Fibroblast of lung (primary cell): ENCODE data around the gene TCP11. TPM values are rescaled to one million over a fixed set of nuclear protein-coding genes. Genes with fewer than 3 reads are reported as not detected.

Source experiments
- DNase-seq, 2 donors: peaks; one replicate each; pipeline versions ENCODE4 v3.0.0 to v3.0.0-alpha.2; 2010; ENCODE audit warnings: low read depth in 2 of 2
- H2AFZ ChIP-seq: 2 replicates; pipeline ENCODE4 v1.5.1; 2012; ENCODE audit warnings: low read length, control low read depth, inconsistent platforms
- H3K27ac ChIP-seq: 2 replicates; pipeline ENCODE4 v1.5.1; 2011; ENCODE audit warnings: low read length, control low read depth; ENCODE audit not compliant: insufficient read depth
- H3K27me3 ChIP-seq: 2 replicates; pipeline ENCODE4 v1.5.1; 2011; ENCODE audit warnings: mild to moderate bottlenecking, low read length; ENCODE audit not compliant: control insufficient read depth, insufficient read depth
- H3K36me3 ChIP-seq: 2 replicates; pipeline ENCODE4 v1.5.1; 2011; ENCODE audit warnings: low read length; ENCODE audit not compliant: control insufficient read depth, insufficient read depth
- H3K4me1 ChIP-seq: 2 replicates; pipeline ENCODE4 v1.5.1; 2011; ENCODE audit warnings: low read length; ENCODE audit not compliant: control insufficient read depth, insufficient read depth; ENCODE audit errors: extremely low read depth
- H3K4me2 ChIP-seq: 2 replicates; pipeline ENCODE4 v1.5.1; 2011; ENCODE audit warnings: low read length, control low read depth; ENCODE audit not compliant: insufficient read depth; ENCODE audit errors: extremely low read depth
- H3K4me3 ChIP-seq, 4 experiments: fragments of 200-600 bp in 1 of 4; sonication (generic) in 1 of 4; replicated peaks in 1 of 4; 2 replicates each; pipeline ENCODE4 v1.5.1; 2011 to 2016; ENCODE audit warnings: low read length in 4 of 4, low read depth in 3 of 4, mild to moderate bottlenecking in 3 of 4, control low read depth in 2 of 4, inconsistent platforms in 1 of 4, mixed read lengths in 1 of 4; ENCODE audit not compliant: insufficient read depth in 1 of 4; ENCODE audit errors: control extremely low read depth in 1 of 4
- H3K79me2 ChIP-seq: 2 replicates; pipeline ENCODE4 v1.5.1; 2012; ENCODE audit warnings: mild to moderate bottlenecking, low read length, inconsistent platforms; ENCODE audit not compliant: control insufficient read depth, insufficient read depth
- H3K9ac ChIP-seq: 2 replicates; pipeline ENCODE4 v1.5.1; 2011; ENCODE audit warnings: mild to moderate bottlenecking, low read length, control low read depth; ENCODE audit not compliant: insufficient read depth
- H3K9me3 ChIP-seq: 2 replicates; pipeline ENCODE4 v1.5.1; 2012; ENCODE audit warnings: low read depth, low read length; ENCODE audit not compliant: control insufficient read depth, insufficient read depth
- H4K20me1 ChIP-seq: 2 replicates; pipeline ENCODE4 v1.5.1; 2011; ENCODE audit warnings: low read length; ENCODE audit not compliant: control insufficient read depth, insufficient read depth; ENCODE audit errors: extremely low read depth
- EZH2 ChIP-seq: IDR thresholded peaks from 2 replicates; pipeline ENCODE4 v1.5.1; 2012; ENCODE audit warnings: low read length, control low read depth, mild to moderate bottlenecking; ENCODE audit errors: missing control alignments
- polyA plus RNA-seq, 2 donors: library from polyadenylated mRNA; depleted of rRNA in 1 of 2; stranded (reverse) in 1 of 2; unstranded in 1 of 2; fragments of >200 nt; gene quantifications; 2 replicates each; pipeline ENCODE4 v1.2.1, GENCODE V29; 2011 to 2012; ENCODE audit warnings: missing spikeins in 1 of 2
- total RNA-seq: library from RNA; depleted of rRNA; stranded (reverse); fragments of >200 nt; gene quantifications from 2 replicates; pipeline ENCODE4 v1.2.1, GENCODE V29; 2014
- TF ChIP-seq, protein P1 (sequence below), 2 donors: IDR thresholded peaks in 1 of 2; conservative IDR thresholded peaks in 1 of 2; 1 replicate in 1 of 2; 2 replicates in 1 of 2; pipeline ENCODE4 v1.5.1; 2011 to 2012; ENCODE audit warnings: low read length in 2 of 2, control low read depth in 1 of 2, inconsistent platforms in 1 of 2, low read depth in 1 of 2, mild to moderate bottlenecking in 1 of 2

The TCP11 gene
- total and polyA plus RNA-seq, 2 donors (not counting 1 experiment from before 2014, with no cell fraction given): 0.17 to 0.24 TPM

DNA sequence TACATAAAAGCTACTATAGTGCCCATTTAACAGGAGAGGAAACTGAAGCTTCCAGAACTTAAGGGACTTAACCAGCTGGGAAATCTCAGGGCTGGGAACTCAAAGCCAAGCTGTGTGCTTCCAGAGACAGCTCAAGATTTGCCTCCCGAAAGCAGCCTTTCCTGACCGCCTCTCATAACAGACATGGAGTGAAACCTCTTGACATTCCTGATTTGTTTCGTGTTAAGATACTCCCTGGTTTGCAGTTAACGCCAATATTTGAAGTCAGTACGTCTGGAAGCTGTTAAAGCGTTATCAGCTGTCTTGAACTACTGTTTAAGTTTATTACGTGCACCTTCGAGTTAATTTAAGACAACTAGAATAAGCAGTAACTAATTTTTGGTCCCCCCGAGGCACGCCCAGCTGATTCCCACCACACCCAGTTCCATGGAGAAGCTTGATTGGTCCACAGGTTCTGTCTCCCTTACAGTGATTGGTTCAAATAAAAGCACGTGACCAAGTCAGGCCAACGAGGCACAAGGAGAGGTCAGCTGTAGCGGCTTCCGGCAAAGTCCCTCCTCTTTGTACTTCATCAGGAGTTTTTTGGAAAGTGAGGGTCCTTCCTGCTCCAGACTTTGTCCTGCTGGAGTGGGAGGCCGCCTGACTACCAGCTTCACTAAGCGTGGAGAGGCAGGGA lies 8.9 kb upstream of the TCP11 start:
- H3K27me3 ChIP-seq: no peaks in the 10 kb centered on the region
- H2AFZ ChIP-seq: no peak overlapping the region
- H3K27ac ChIP-seq: no peak overlapping the region
- H3K4me2 ChIP-seq: no peak overlapping the region
- H3K36me3 ChIP-seq: no peaks in the 10 kb centered on the region
- no peaks in the 10 kb centered on the region for H3K79me2 ChIP-seq
- TF ChIP-seq, protein P1, sequence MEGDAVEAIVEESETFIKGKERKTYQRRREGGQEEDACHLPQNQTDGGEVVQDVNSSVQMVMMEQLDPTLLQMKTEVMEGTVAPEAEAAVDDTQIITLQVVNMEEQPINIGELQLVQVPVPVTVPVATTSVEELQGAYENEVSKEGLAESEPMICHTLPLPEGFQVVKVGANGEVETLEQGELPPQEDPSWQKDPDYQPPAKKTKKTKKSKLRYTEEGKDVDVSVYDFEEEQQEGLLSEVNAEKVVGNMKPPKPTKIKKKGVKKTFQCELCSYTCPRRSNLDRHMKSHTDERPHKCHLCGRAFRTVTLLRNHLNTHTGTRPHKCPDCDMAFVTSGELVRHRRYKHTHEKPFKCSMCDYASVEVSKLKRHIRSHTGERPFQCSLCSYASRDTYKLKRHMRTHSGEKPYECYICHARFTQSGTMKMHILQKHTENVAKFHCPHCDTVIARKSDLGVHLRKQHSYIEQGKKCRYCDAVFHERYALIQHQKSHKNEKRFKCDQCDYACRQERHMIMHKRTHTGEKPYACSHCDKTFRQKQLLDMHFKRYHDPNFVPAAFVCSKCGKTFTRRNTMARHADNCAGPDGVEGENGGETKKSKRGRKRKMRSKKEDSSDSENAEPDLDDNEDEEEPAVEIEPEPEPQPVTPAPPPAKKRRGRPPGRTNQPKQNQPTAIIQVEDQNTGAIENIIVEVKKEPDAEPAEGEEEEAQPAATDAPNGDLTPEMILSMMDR (conservative IDR thresholded peaks at IDR 0.05 in 1 of 2, IDR thresholded peaks at IDR 0.05 in 1 of 2; ENCODE audit: low read depth in 1 of 2, low read length in 2 of 2): no peak
- no peak for TF ChIP-seq EZH2
- H3K9me3 ChIP-seq: no peaks in the 10 kb centered on the region
- peaks cover 8% of the 10 kb centered on the region for H3K4me1 ChIP-seq
- no peak overlapping the region for H3K4me3 ChIP-seq
- no peak for DNase-seq
- no peaks in the 10 kb centered on the region for H4K20me1 ChIP-seq
- no peak overlapping the region for H3K9ac ChIP-seq

- Histone ChIP-seq H3K4me3 (no peak overlapping the region), H4K20me1 (no peaks in the 10 kb centered on the region), H3K4me1 (peaks cover 8% of the 10 kb centered on the region), H3K79me2 (no peaks in the 10 kb centered on the region), H3K36me3 (no peaks in the 10 kb centered on the region), H3K27ac (no peak overlapping the region), H3K9ac (no peak overlapping the region), H3K27me3 (no peaks in the 10 kb centered on the region), H3K4me2 (peak overlapping the region; percentile 81), H2AFZ (peak overlapping the region; percentile 50), H3K9me3 (no peaks in the 10 kb centered on the region)
- peak; percentile 52 to 73 for DNase-seq
- no peak for TF ChIP-seq EZH2
- TF ChIP-seq, protein P1 (conservative IDR thresholded peaks at IDR 0.05 in 1 of 2, IDR thresholded peaks at IDR 0.05 in 1 of 2; ENCODE audit: low read depth in 1 of 2, low read length in 2 of 2): no peak
Measured at GRCh38 chr6:35148167-35148741, 7.1 kb upstream of the TCP11 start.

- no peak overlapping the region for H3K27ac ChIP-seq
Measured at GRCh38 chr6:35147486-35147885, 6.3 kb upstream of the TCP11 start.

More at GRCh38 chr6:35147486-35147885, 6.3 kb upstream of the TCP11 start:
- Histone ChIP-seq H3K4me1 (peaks cover 8% of the 10 kb centered on the region), H4K20me1 (no peaks in the 10 kb centered on the region), H3K79me2 (no peaks in the 10 kb centered on the region), H3K27me3 (no peaks in the 10 kb centered on the region), H3K9ac (no peak overlapping the region), H3K4me2 (no peak overlapping the region), H3K4me3 (no peak overlapping the region), H3K36me3 (no peaks in the 10 kb centered on the region), H2AFZ (no peak overlapping the region), H3K9me3 (no peaks in the 10 kb centered on the region)
- DNase-seq: no peak
- TF ChIP-seq, protein P1 (conservative IDR thresholded peaks at IDR 0.05 in 1 of 2, IDR thresholded peaks at IDR 0.05 in 1 of 2; ENCODE audit: low read depth in 1 of 2, low read length in 2 of 2): no peak
